Inflammatory macrophage (primary cell): ENCODE measurements around the gene UTP14C.
"Not testable (repeated sequence)": the region's sequence is repeated elsewhere in the genome, so short reads cannot be mapped to it uniquely, and the experiment has no call there.

Experiments
- DNase-seq, 2 donors: peaks; one replicate each; pipeline ENCODE4 v3.0.0-alpha.2; 2020 to 2022

Gene UTP14C

GRCh38 chr13:52004511-52005170, 19.9 kb upstream of the UTP14C start:
- no peak for DNase-seq

GRCh38 chr13:52005841-52006522, 18.5 kb upstream of the UTP14C start:
- DNase-seq = no peak

GRCh38 chr13:52006523-52007245, 17.8 kb upstream of the UTP14C start:
- no peak for DNase-seq

GRCh38 chr13:52009946-52010345, 14.5 kb upstream of the UTP14C start:
- no peak for DNase-seq

- no peak for DNase-seq
Measured at GRCh38 chr13:52010890-52011631, 13.4 kb upstream of the UTP14C start, which contains the start of gene ATP7B. Gene ATP7B, minus strand, starts transcription at chr13:52011450. Its CDS starts 113 bp downstream, at chr13:52011337.

- peak; percentile 99 to 100 for DNase-seq
Measured at GRCh38 chr13:52011632-52012511, 12.6 kb upstream of the UTP14C start, which contains the start of gene ALG11. Gene ALG11, plus strand, starts transcription at chr13:52012398. Its CDS starts 21 bp downstream, at chr13:52012419.

GRCh38 chr13:52012512-52012836, 12.0 kb upstream of the UTP14C start:
- no peak for DNase-seq

- DNase-seq = no peak
Measured at GRCh38 chr13:52016296-52016695, 8.2 kb upstream of the UTP14C start.

- no peak for DNase-seq
Measured at GRCh38 chr13:52020191-52020590, 4.3 kb upstream of the UTP14C start.

- no peak for DNase-seq
Measured at GRCh38 chr13:52022356-52022755, 2.1 kb upstream of the UTP14C start.

GRCh38 chr13:52025475-52026245, 1.2 kb downstream of the UTP14C start:
- no peak for DNase-seq

GRCh38 chr13:52026246-52026626, 1.7 kb downstream of the UTP14C start:
- no peak for DNase-seq

- DNase-seq = no peak
Measured at GRCh38 chr13:52027832-52028231, 3.3 kb downstream of the UTP14C start.

- no peak for DNase-seq
Measured at GRCh38 chr13:52029569-52029968, 5.1 kb downstream of the UTP14C start.

GRCh38 chr13:52030401-52030800, 5.9 kb downstream of the UTP14C start:
- not testable (repeated sequence) for DNase-seq

- no peak for DNase-seq
Measured at GRCh38 chr13:52033039-52033438, 8.5 kb downstream of the UTP14C start.

GRCh38 chr13:52034616-52035226, 10.2 kb downstream of the UTP14C start:
- no peak for DNase-seq

- no peak for DNase-seq
Measured at GRCh38 chr13:52036037-52036436, 11.5 kb downstream of the UTP14C start.

- DNase-seq = no peak
Measured at GRCh38 chr13:52043675-52044074, 19.2 kb downstream of the UTP14C start.

- no peak for DNase-seq
Measured at GRCh38 chr13:52047463-52047862, 23.0 kb downstream of the UTP14C start.

- DNase-seq = no peak
Measured at GRCh38 chr13:52048516-52048915, 24.0 kb downstream of the UTP14C start.
